ENCODE data around the gene CEP72. TPM values are rescaled to one million over a fixed set of nuclear protein-coding genes. Genes with fewer than 3 reads are reported as not detected.

CEP72 gene
- 10 to 100 TPM in 1 of 3 donors, 1 to 10 TPM in 2; 1.9 to 10.5 (median 4.3) TPM for total RNA-seq

- TF ChIP-seq POLR2AphosphoS5 (IDR thresholded peaks at IDR 0.05) = no peak
- TF ChIP-seq POLR2A (IDR thresholded peaks at IDR 0.05) = no peak
- TF ChIP-seq, protein P1, sequence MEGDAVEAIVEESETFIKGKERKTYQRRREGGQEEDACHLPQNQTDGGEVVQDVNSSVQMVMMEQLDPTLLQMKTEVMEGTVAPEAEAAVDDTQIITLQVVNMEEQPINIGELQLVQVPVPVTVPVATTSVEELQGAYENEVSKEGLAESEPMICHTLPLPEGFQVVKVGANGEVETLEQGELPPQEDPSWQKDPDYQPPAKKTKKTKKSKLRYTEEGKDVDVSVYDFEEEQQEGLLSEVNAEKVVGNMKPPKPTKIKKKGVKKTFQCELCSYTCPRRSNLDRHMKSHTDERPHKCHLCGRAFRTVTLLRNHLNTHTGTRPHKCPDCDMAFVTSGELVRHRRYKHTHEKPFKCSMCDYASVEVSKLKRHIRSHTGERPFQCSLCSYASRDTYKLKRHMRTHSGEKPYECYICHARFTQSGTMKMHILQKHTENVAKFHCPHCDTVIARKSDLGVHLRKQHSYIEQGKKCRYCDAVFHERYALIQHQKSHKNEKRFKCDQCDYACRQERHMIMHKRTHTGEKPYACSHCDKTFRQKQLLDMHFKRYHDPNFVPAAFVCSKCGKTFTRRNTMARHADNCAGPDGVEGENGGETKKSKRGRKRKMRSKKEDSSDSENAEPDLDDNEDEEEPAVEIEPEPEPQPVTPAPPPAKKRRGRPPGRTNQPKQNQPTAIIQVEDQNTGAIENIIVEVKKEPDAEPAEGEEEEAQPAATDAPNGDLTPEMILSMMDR (IDR thresholded peaks at IDR 0.05) = no peak
- H3K4me1 ChIP-seq = no peaks in the 10 kb centered on the region
These were observed at the start of gene CEP72 for GRCh38 chr5:611731-612486. TSS of gene CEP72 (plus strand) at chr5:612340. CDS start at chr5:612362, 22 bp downstream.

GRCh38 chr5:565782-566440 is 46.2 kb upstream of the CEP72 start:
- H3K27ac ChIP-seq = no peak overlapping the region
- H3K4me1 ChIP-seq = no peaks in the 10 kb centered on the region
- TF ChIP-seq POLR2A (IDR thresholded peaks at IDR 0.05) (no peak), POLR2AphosphoS5 (IDR thresholded peaks at IDR 0.05) (no peak)
- TF ChIP-seq, protein P1 (IDR thresholded peaks at IDR 0.05) = no peak
- no peak for DNase-seq (ENCODE audit: low spot score in 2 of 2)
- H3K36me3 ChIP-seq = no peaks in the 10 kb centered on the region
- intact Hi-C loops (cut with DNase I; ENCODE audit: low total_unique reads) = no loop called here
- peaks cover 0 to 48% of the 10 kb centered on the region in 2 donors for H3K27me3 ChIP-seq
- no peak overlapping the region for H3K4me3 ChIP-seq
- no peaks in the 10 kb centered on the region for H3K9me3 ChIP-seq

More at GRCh38 chr5:611731-612486, at the start of gene CEP72:
- Histone ChIP-seq H3K9me3 (no peaks in the 10 kb centered on the region), H3K27me3 (peaks cover 0 to 16% of the 10 kb centered on the region in 2 donors), H3K27ac (peak within 1 kb of the TSS; percentile 8 to 52), H3K36me3 (no peaks in the 10 kb centered on the region), H3K4me3 (peak within 1 kb of the TSS; percentile 77 to 90 (median 82))
- intact Hi-C loops (cut with DNase I; ENCODE audit: low total_unique reads) = no loop called here
- peak; percentile 81 to 89 for DNase-seq (ENCODE audit: low spot score in 2 of 2)

DNA sequence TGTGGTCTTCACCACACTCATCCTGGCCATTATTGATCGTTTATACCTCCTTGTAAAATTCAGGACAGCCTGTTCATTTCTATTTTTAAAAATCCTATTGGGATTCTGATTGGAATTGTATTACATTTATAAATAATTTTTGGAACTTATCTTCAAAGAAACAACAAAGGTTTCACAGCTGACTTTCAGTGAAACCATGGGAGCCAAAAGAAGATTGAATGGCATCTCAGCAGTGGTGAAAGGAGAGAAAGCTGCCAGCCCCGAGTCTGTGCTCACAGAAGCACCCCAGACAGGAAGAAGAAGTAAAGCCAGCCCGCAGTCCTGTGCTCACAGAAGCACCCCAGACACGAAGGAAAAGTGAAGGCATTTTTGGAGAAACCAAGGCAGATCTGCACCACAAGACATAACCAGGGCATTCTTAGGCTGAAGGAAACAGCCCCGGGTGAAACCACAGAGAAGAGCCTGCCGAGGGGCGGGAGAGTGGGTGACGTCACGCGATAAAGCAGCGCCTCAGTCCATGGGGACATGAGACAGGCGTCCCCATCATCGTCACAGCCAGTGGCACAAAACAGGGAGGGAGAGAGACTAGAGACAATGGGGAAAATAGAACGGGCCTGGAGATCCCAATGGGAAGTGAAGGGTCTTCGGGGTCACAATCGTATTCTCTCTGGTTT is 45.4 kb upstream of the CEP72 start:
- Histone ChIP-seq H3K4me1 (no peaks in the 10 kb centered on the region), H3K27me3 (peaks cover 0 to 45% of the 10 kb centered on the region in 2 donors), H3K36me3 (no peaks in the 10 kb centered on the region), H3K27ac (no peak overlapping the region), H3K4me3 (no peak overlapping the region), H3K9me3 (no peaks in the 10 kb centered on the region)
- intact Hi-C loops (cut with DNase I; ENCODE audit: low total_unique reads) = no loop called here
- TF ChIP-seq, protein P1 (IDR thresholded peaks at IDR 0.05) = no peak
- no peak for TF ChIP-seq POLR2AphosphoS5 (IDR thresholded peaks at IDR 0.05)
- TF ChIP-seq POLR2A (IDR thresholded peaks at IDR 0.05) = no peak
- DNase-seq (ENCODE audit: low spot score in 2 of 2) = no peak

- Histone ChIP-seq H3K9me3 (no peaks in the 10 kb centered on the region), H3K27ac (no peak overlapping the region), H3K36me3 (no peaks in the 10 kb centered on the region), H3K27me3 (peaks cover 0 to 45% of the 10 kb centered on the region in 2 donors), H3K4me3 (no peak overlapping the region), H3K4me1 (no peaks in the 10 kb centered on the region)
- intact Hi-C loops (cut with DNase I; ENCODE audit: low total_unique reads) = no loop called here
- no peak for DNase-seq (ENCODE audit: low spot score in 2 of 2)
- no peak for TF ChIP-seq POLR2A (IDR thresholded peaks at IDR 0.05)
These were observed 44.5 kb upstream of the CEP72 start for GRCh38 chr5:567664-568060.

DNA sequence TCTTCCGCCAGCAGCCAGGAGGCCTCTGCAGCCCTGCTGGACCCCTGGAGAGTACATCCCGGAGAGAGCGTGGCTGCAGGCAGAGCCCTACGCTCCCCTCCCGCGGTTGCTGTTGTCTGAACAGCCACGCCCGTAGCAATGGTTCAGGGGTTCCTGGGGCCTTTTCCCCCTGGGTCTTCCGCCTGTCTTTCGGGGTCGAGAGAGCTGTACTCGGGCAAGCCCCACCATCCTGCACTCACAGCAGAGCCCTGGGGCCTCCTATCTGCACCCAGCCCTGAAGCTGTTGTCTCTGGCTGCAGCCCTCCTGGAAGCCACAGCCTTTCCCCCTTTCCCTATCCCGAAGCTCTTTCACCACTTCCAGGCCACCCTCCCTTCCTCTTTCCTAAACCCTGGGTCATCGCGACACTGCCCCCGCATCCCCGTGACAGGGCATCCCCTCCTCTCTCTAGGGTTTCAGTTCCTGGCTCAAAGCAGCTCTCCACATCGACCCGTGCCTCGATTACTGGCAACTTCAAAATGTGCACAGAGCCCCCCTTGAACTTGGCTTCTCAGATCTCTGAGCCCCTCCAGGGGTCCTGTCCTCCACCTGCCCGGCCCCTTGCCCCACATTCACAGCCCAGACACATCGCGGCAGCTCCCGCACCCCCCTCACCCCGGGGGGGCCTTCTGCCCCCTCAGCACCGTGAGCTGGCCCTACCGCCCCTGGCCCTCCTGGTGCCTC is 43.9 kb upstream of the CEP72 start:
- Histone ChIP-seq H3K9me3 (no peaks in the 10 kb centered on the region), H3K4me1 (no peaks in the 10 kb centered on the region), H3K27ac (no peak overlapping the region), H3K36me3 (no peaks in the 10 kb centered on the region), H3K4me3 (no peak overlapping the region), H3K27me3 (peaks cover 0 to 45% of the 10 kb centered on the region in 2 donors)
- intact Hi-C loops (cut with DNase I; ENCODE audit: low total_unique reads) = no loop called here
- TF ChIP-seq POLR2AphosphoS5 (IDR thresholded peaks at IDR 0.05) = no peak
- TF ChIP-seq, protein P1 (IDR thresholded peaks at IDR 0.05) = no peak
- no peak for TF ChIP-seq POLR2A (IDR thresholded peaks at IDR 0.05)
- DNase-seq (ENCODE audit: low spot score in 2 of 2) = no peak

Data from breast epithelium (tissue), 4 donors.